ENCODE measurements around the gene FBL.
"Not testable (repeated sequence)": the region's sequence is repeated elsewhere in the genome, so short reads cannot be mapped to it uniquely, and the experiment has no call there.

Gene FBL

DNA sequence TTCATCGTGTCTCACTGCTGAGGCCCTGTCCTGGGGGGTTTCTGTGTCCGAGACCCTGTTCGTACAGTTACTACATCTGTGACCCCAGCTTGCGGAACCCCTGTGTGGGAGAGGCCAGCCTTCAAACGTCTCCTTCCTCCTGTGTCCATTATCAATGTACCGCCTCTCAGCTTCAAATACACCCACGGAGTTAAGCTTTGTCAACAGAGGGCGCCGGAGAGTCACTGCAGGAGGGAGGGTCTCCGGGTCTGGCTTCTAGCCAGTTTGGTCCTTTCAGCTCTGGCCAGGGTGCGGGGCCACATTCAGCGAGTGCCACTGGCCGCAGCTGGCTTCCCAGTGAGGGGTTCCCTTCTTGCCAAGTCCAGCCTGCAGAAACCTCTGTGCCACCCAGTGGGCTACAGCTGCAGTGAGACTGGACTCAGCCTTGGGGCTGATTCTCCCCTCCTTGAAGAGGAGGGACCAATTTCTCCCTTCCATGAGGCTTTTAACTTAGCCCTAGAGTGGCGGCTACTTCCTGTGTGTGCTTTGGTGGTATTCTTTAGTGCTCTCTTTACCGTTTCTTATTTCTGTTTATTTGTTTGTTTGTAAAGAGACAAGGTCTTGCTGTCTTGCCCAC is 35.4 kb upstream of the FBL start:
- TF ChIP-seq CTCF (IDR thresholded peaks at IDR 0.05; ENCODE audit: insufficient read depth, low read length, poor library complexity, severe bottlenecking) = peak; percentile 34
- H3K4me3 ChIP-seq (ENCODE audit: insufficient read depth, low read length, poor library complexity, severe bottlenecking); H3F3A ChIP-seq (ENCODE audit: insufficient read depth); H2AFZ ChIP-seq (ENCODE audit: low read depth, low read length, severe bottlenecking); H3K9ac ChIP-seq (ENCODE audit: low read length); H3K9me2 ChIP-seq (replicated peaks; ENCODE audit: insufficient read depth, low read length); H4K20me1 ChIP-seq (ENCODE audit: low read depth, low read length); H3K79me2 ChIP-seq (ENCODE audit: insufficient read depth, low read length); H3K36me3 ChIP-seq (ENCODE audit: low read length); H3K27ac ChIP-seq (ENCODE audit: low read depth, low read length); H3K27me3 ChIP-seq (ENCODE audit: low read length); H3K9me3 ChIP-seq (ENCODE audit: insufficient read depth, low read length); H3K4me2 ChIP-seq (ENCODE audit: low read depth, low read length, poor library complexity, severe bottlenecking): not testable (repeated sequence)

DNA sequence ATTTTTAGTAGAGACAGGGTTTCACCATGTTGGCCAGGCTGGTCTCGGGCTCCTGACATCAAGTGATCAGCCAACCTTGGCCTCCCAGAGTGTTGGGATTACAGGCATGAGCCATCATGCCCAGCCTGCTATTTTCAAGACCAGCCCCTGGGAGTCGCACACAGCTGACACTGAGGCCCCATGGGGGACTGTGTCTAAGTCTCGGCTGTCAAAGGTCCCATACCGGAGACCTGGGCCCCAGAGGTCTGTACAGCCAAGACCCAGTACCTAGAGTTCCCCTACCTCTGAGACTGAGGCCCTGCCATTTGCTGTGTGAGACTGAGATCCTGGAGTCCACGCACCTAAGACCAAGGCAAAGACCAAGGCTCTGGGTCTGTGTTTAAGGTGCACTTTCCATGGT is 34.1 kb upstream of the FBL start:
- H3K79me2 ChIP-seq (ENCODE audit: insufficient read depth, low read length); H3K4me2 ChIP-seq (ENCODE audit: low read depth, low read length, poor library complexity, severe bottlenecking); H3K9ac ChIP-seq (ENCODE audit: low read length); H3K9me3 ChIP-seq (ENCODE audit: insufficient read depth, low read length); H3K36me3 ChIP-seq (ENCODE audit: low read length); H3F3A ChIP-seq (ENCODE audit: insufficient read depth); H2AFZ ChIP-seq (ENCODE audit: low read depth, low read length, severe bottlenecking); H3K27me3 ChIP-seq (ENCODE audit: low read length); H4K20me1 ChIP-seq (ENCODE audit: low read depth, low read length); H3K9me2 ChIP-seq (replicated peaks; ENCODE audit: insufficient read depth, low read length); H3K4me3 ChIP-seq (ENCODE audit: insufficient read depth, low read length, poor library complexity, severe bottlenecking); H3K27ac ChIP-seq (ENCODE audit: low read depth, low read length): not testable (repeated sequence)

- H3F3A ChIP-seq (ENCODE audit: insufficient read depth); H3K4me3 ChIP-seq (ENCODE audit: insufficient read depth, low read length, poor library complexity, severe bottlenecking); H4K20me1 ChIP-seq (ENCODE audit: low read depth, low read length); H3K79me2 ChIP-seq (ENCODE audit: insufficient read depth, low read length); H3K9me2 ChIP-seq (replicated peaks; ENCODE audit: insufficient read depth, low read length); H2AFZ ChIP-seq (ENCODE audit: low read depth, low read length, severe bottlenecking); H3K27me3 ChIP-seq (ENCODE audit: low read length); H3K36me3 ChIP-seq (ENCODE audit: low read length); H3K9ac ChIP-seq (ENCODE audit: low read length); H3K9me3 ChIP-seq (ENCODE audit: insufficient read depth, low read length); H3K27ac ChIP-seq (ENCODE audit: low read depth, low read length); H3K4me2 ChIP-seq (ENCODE audit: low read depth, low read length, poor library complexity, severe bottlenecking): not testable (repeated sequence)
These were observed 33.6 kb upstream of the FBL start for GRCh38 chr19:39879796-39880195.

GRCh38 chr19:39878866-39879265 is 32.7 kb upstream of the FBL start:
- not testable (repeated sequence) for H4K20me1 ChIP-seq (ENCODE audit: low read depth, low read length); H3K27me3 ChIP-seq (ENCODE audit: low read length); H3K9me3 ChIP-seq (ENCODE audit: insufficient read depth, low read length)

GRCh38 chr19:39878398-39878797 is 32.2 kb upstream of the FBL start:
- Histone ChIP-seq H3K79me2 (ENCODE audit: insufficient read depth, low read length) (no peaks in the 10 kb centered on the region), H3F3A (ENCODE audit: insufficient read depth) (no peaks in the 10 kb centered on the region), H3K36me3 (ENCODE audit: low read length) (no peaks in the 10 kb centered on the region), H3K9me3 (ENCODE audit: insufficient read depth, low read length) (no peaks in the 10 kb centered on the region), H2AFZ (ENCODE audit: low read depth, low read length, severe bottlenecking) (no peak overlapping the region), H4K20me1 (ENCODE audit: low read depth, low read length) (no peaks in the 10 kb centered on the region), H3K4me2 (ENCODE audit: low read depth, low read length, poor library complexity, severe bottlenecking) (no peak overlapping the region), H3K27me3 (ENCODE audit: low read length) (no peaks in the 10 kb centered on the region), H3K4me3 (ENCODE audit: insufficient read depth, low read length, poor library complexity, severe bottlenecking) (no peak overlapping the region), H3K27ac (ENCODE audit: low read depth, low read length) (no peak overlapping the region), H3K9me2 (replicated peaks; ENCODE audit: insufficient read depth, low read length) (no peaks in the 10 kb centered on the region), H3K9ac (ENCODE audit: low read length) (no peak overlapping the region)
- no peak for TF ChIP-seq EZH2phosphoT487 (conservative IDR thresholded peaks at IDR 0.05; ENCODE audit: low read length)

More at GRCh38 chr19:39878866-39879265, 32.7 kb upstream of the FBL start:
- not testable (repeated sequence) for H3F3A ChIP-seq (ENCODE audit: insufficient read depth); H3K4me2 ChIP-seq (ENCODE audit: low read depth, low read length, poor library complexity, severe bottlenecking); H3K9me2 ChIP-seq (replicated peaks; ENCODE audit: insufficient read depth, low read length); H3K27ac ChIP-seq (ENCODE audit: low read depth, low read length); H3K9ac ChIP-seq (ENCODE audit: low read length); H2AFZ ChIP-seq (ENCODE audit: low read depth, low read length, severe bottlenecking); H3K4me3 ChIP-seq (ENCODE audit: insufficient read depth, low read length, poor library complexity, severe bottlenecking); H3K79me2 ChIP-seq (ENCODE audit: insufficient read depth, low read length); H3K36me3 ChIP-seq (ENCODE audit: low read length)

GRCh38 chr19:39877982-39878381 is 31.8 kb upstream of the FBL start:
- not testable (repeated sequence) for H3K79me2 ChIP-seq (ENCODE audit: insufficient read depth, low read length); H4K20me1 ChIP-seq (ENCODE audit: low read depth, low read length); H3K9me3 ChIP-seq (ENCODE audit: insufficient read depth, low read length); H3K4me2 ChIP-seq (ENCODE audit: low read depth, low read length, poor library complexity, severe bottlenecking); H3F3A ChIP-seq (ENCODE audit: insufficient read depth); H2AFZ ChIP-seq (ENCODE audit: low read depth, low read length, severe bottlenecking); H3K27ac ChIP-seq (ENCODE audit: low read depth, low read length); H3K4me3 ChIP-seq (ENCODE audit: insufficient read depth, low read length, poor library complexity, severe bottlenecking); H3K9ac ChIP-seq (ENCODE audit: low read length); H3K27me3 ChIP-seq (ENCODE audit: low read length); H3K36me3 ChIP-seq (ENCODE audit: low read length); H3K9me2 ChIP-seq (replicated peaks; ENCODE audit: insufficient read depth, low read length)

- H3K9me3 ChIP-seq (ENCODE audit: insufficient read depth, low read length); H4K20me1 ChIP-seq (ENCODE audit: low read depth, low read length); H3K9me2 ChIP-seq (replicated peaks; ENCODE audit: insufficient read depth, low read length); H3K9ac ChIP-seq (ENCODE audit: low read length); H2AFZ ChIP-seq (ENCODE audit: low read depth, low read length, severe bottlenecking); H3K79me2 ChIP-seq (ENCODE audit: insufficient read depth, low read length); H3K4me3 ChIP-seq (ENCODE audit: insufficient read depth, low read length, poor library complexity, severe bottlenecking); H3K4me2 ChIP-seq (ENCODE audit: low read depth, low read length, poor library complexity, severe bottlenecking); H3K36me3 ChIP-seq (ENCODE audit: low read length); H3K27me3 ChIP-seq (ENCODE audit: low read length); H3K27ac ChIP-seq (ENCODE audit: low read depth, low read length); H3F3A ChIP-seq (ENCODE audit: insufficient read depth): not testable (repeated sequence)
These were observed 31.3 kb upstream of the FBL start for GRCh38 chr19:39877488-39877887.

Measured in SU-DHL-6 (cell line).